ENCODE data around the gene TCF3.

GRCh38 chr19:1626417-1627010 lies 25.9 kb downstream of the TCF3 start:
- no peak for TF ChIP-seq TAF1 (IDR thresholded peaks at IDR 0.05; ENCODE audit: low read depth)
- TF ChIP-seq ZBTB7A (IDR thresholded peaks at IDR 0.05; ENCODE audit: low read depth) = no peak
- no peak for TF ChIP-seq MAX (IDR thresholded peaks at IDR 0.05)

Measured in Ishikawa (cell line).